K562 (cell line): ENCODE measurements around the gene COL5A3. TPM values are rescaled to one million over a fixed set of nuclear protein-coding genes. Genes with fewer than 3 reads are reported as not detected.

Experiments
- ATAC-seq: fragments of 200-7000 bp; cut with Tn5 transposase; 3 replicates; pipeline ENCODE4 v1.9.1; 2020; ENCODE audit warnings: moderate library complexity
- BruUV-seq: library from RNA; stranded (reverse); fragments of 400-500 nt; replicated peaks from 2 replicates; lab custom pipeline; 2021; lab: Mats Ljungman, UMichigan
- CTCF ChIA-PET: fragments of 300-600 bp; formaldehyde crosslinking; extraction: SDS; loops from one replicate; lab custom pipeline; 2021; ENCODE audit warnings: low intra/inter-chr PET ratio; lab: Yijun Ruan, JAX
- POLR2A ChIA-PET: fragments of 300-600, 350-650 bp; sonication (Branson Sonifier 250); formaldehyde crosslinking; extraction: SDS; loops from one replicate; lab custom pipeline; 2021; ENCODE audit warnings: antibody characterized with exemption, inconsistent platforms; lab: Yijun Ruan, JAX
- DNase-seq, 4 experiments: peaks; one replicate each; pipeline versions ENCODE4 v3.0.0 to v3.0.0-alpha.2; 2011 to 2018; ENCODE audit warnings: low spot score in 3 of 4, mixed read lengths in 3 of 4; ENCODE audit errors: extremely low read depth in 1 of 4
- FAIRE-seq: peaks from 2 replicates; lab custom pipeline; 2011; peaks lifted over from hg19 to GRCh38; lab: Jason Lieb, UNC
- H2AFZ ChIP-seq: 2 replicates; pipeline ENCODE4 v1.6.0; 2011; ENCODE audit warnings: low read depth, low read length, control low read depth, inconsistent platforms
- H3K27ac ChIP-seq: fragments of 200-600 bp; 3 replicates; pipeline ENCODE4 v1.8.0; 2011; ENCODE audit warnings: low read depth, mild to moderate bottlenecking, control low read depth, inconsistent platforms, low read length, moderate library complexity, mixed read lengths; ENCODE audit errors: extremely low read depth
- H3K27me3 ChIP-seq, 2 experiments: fragments of 300-600 bp in 1 of 2; 2 replicates in 1 of 2; 3 replicates in 1 of 2; pipeline versions ENCODE4 v1.6.0 to v1.8.0; 2011; ENCODE audit warnings: inconsistent platforms in 2 of 2, low read length in 2 of 2, mild to moderate bottlenecking in 1 of 2, mixed read lengths in 1 of 2, moderate library complexity in 1 of 2; ENCODE audit not compliant: control insufficient read depth in 2 of 2, insufficient read depth in 2 of 2
- H3K36me3 ChIP-seq: fragments of 300-600 bp; 3 replicates; pipeline ENCODE4 v1.8.0; 2011; ENCODE audit warnings: mild to moderate bottlenecking, low read length, inconsistent platforms; ENCODE audit not compliant: control insufficient read depth, insufficient read depth
- H3K4me1 ChIP-seq, 2 experiments: fragments of 200-600 bp in 1 of 2; replicated peaks in 1 of 2; 2 replicates in 1 of 2; 3 replicates in 1 of 2; pipeline versions ENCODE4 v1.5.1 to v1.8.0; 2011; ENCODE audit warnings: inconsistent platforms in 2 of 2, low read length in 2 of 2, mild to moderate bottlenecking in 1 of 2, mixed read lengths in 1 of 2, moderate library complexity in 1 of 2; ENCODE audit not compliant: control insufficient read depth in 2 of 2, insufficient read depth in 2 of 2
- H3K4me2 ChIP-seq: 2 replicates; pipeline ENCODE4 v1.6.1; 2011; ENCODE audit warnings: low read length, control low read depth, inconsistent platforms, mixed read lengths; ENCODE audit not compliant: insufficient read depth
- H3K4me3 ChIP-seq: fragments of 200-600 bp; sonication (generic), shearing (Covaris generic); 2 replicates; pipeline ENCODE4 v1.5.1; 2016; ENCODE audit warnings: control low read depth, inconsistent platforms
- H3K79me2 ChIP-seq: fragments of 200-600 bp; 3 replicates; pipeline ENCODE4 v1.8.0; 2011; ENCODE audit warnings: low read length, inconsistent platforms; ENCODE audit not compliant: control insufficient read depth, insufficient read depth
- H3K9ac ChIP-seq, 2 experiments: 2 replicates each; pipeline versions ENCODE4 v1.6.0 to v1.6.1; 2011; ENCODE audit warnings: low read depth in 2 of 2, low read length in 2 of 2, control low read depth in 1 of 2, inconsistent platforms in 1 of 2, mild to moderate bottlenecking in 1 of 2, mixed read lengths in 1 of 2; ENCODE audit not compliant: insufficient read depth in 1 of 2
- H3K9me1 ChIP-seq: one replicate; pipeline ENCODE4 v1.6.0; 2011; ENCODE audit warnings: inconsistent platforms, mild to moderate bottlenecking, low read length, moderate library complexity; ENCODE audit not compliant: control insufficient read depth, insufficient read depth
- H3K9me3 ChIP-seq: replicated peaks from 2 replicates; pipeline ENCODE4 v1.5.1; 2011; ENCODE audit warnings: low read depth, low read length, inconsistent platforms; ENCODE audit not compliant: control insufficient read depth, insufficient read depth
- H4K20me1 ChIP-seq: replicated peaks from 2 replicates; pipeline ENCODE4 v1.6.1; 2011; ENCODE audit warnings: low read length, inconsistent platforms, mixed read lengths; ENCODE audit not compliant: control insufficient read depth, insufficient read depth
- MAX ChIP-seq: sonication (generic); formaldehyde crosslinking; IDR thresholded peaks from 2 replicates; pipeline ENCODE4 v1.9.0; 2022; ENCODE audit warnings: mild to moderate bottlenecking, missing genetic modification reagents
- RBBP5 ChIP-seq: fragments of 200-600 bp; sonication (generic); IDR thresholded peaks from 2 replicates; pipeline ENCODE4 v1.6.1; 2012; ENCODE audit warnings: borderline replicate concordance, mild to moderate bottlenecking, low read length, control low read depth, inconsistent platforms; ENCODE audit not compliant: insufficient read depth, poor library complexity, severe bottlenecking
- RBM17 ChIP-seq: fragments of 200-400 bp; formaldehyde crosslinking; IDR thresholded peaks from 2 replicates; pipeline ENCODE4 v1.6.1; 2017; ENCODE audit warnings: low read depth, mild to moderate bottlenecking, low read length, borderline replicate concordance
- SPI1 ChIP-seq: IDR thresholded peaks from 2 replicates; pipeline ENCODE4 v1.6.1; 2011; ENCODE audit warnings: low read depth, low read length, control low read depth, borderline replicate concordance
- ZSCAN29 ChIP-seq: fragments of 450-650 bp; IDR thresholded peaks from 2 replicates; pipeline ENCODE4 v1.6.1; 2017
- WGBS: fragments of 100-300 bp; shearing (Covaris generic); methylation state at CpG from one replicate; pipeline ENCODE4 v1.1.6; 2016; ENCODE audit warnings: low coverage, mixed read lengths; ENCODE audit not compliant: insufficient coverage; ENCODE audit errors: missing lambda C conversion rate; 5-methylcytosine and 5-hydroxymethylcytosine counted together
- in situ Hi-C: fragments of 300-500 bp; cut with MboI; formaldehyde crosslinking; loops from 4 replicates; pipeline ENCODE4 v1.15.0; 2018; ENCODE audit warnings: inconsistent platforms, mixed read lengths
- intact Hi-C: fragments of 100-400 bp; cut with micrococcal nuclease; formaldehyde crosslinking; loops from 2 replicates; pipeline ENCODE4 v1.14.2; 2022
- polyA plus RNA-seq, 8 experiments: library from polyadenylated mRNA; depleted of rRNA in 4 of 8; stranded (reverse) in 5 of 8; unstranded in 3 of 8; fragments of >200 nt; fragmentation: Nextera tagmentation in 2 of 8; fragmentation: Illumina TruSeq in 1 of 8; extraction: Ambion mirVana in 2 of 8; extraction: Trizol in 1 of 8; gene quantifications; 2 replicates each; pipeline versions ENCODE4 v1.2.1 to v1.2.3, GENCODE V29; 2011 to 2014; ENCODE audit warnings: inconsistent platforms in 1 of 8, missing spikeins in 1 of 8
- total RNA-seq, 7 experiments: library from RNA; depleted of rRNA in 6 of 7; stranded (reverse); fragments of >200 nt in 6 of 7; fragmentation: Illumina TruSeq in 2 of 7; extraction: Trizol in 2 of 7; gene quantifications; 2 replicates each; pipeline versions ENCODE4 v1.2.1 to v1.2.3, GENCODE V29; 2011 to 2021; ENCODE audit warnings: low replicate concordance in 1 of 7

COL5A3 gene
- total and polyA plus RNA-seq, 9 of the 15 experiments (the other 6 are each of a cell fraction or from before 2014, with no cell fraction given), result 0.01 to 0.02 TPM; not detected in 7

- CTCF ChIA-PET, result no interaction called here
- Histone ChIP-seq H3K9ac (no peak overlapping the region), H3K79me2 (no peaks in the 10 kb centered on the region), H3K4me2 (no peak overlapping the region), H3K9me1 (no peaks in the 10 kb centered on the region)
- TF ChIP-seq SPI1 (0 out of 2 replicates have a peak, but pooled peaks have one; percentile 10), RBBP5 (no peak), MAX (no peak), RBM17 (no peak), ZSCAN29 (no peak)
- TF ChIP-seq, all 486 proteins: peak for 1
- no TSS peak for BruUV-seq
- intact Hi-C loops, result no loop called here
- no peaks in the 10 kb centered on the region for H3K36me3 ChIP-seq
- FAIRE-seq (no peak), ATAC-seq (no peak), DNase-seq (no peak)
- in situ Hi-C loops, result no loop called here
- no peak overlapping the region for H2AFZ ChIP-seq
- peaks cover 5 to 11% of the 10 kb centered on the region in 2 experiments; a peak in 3 of 5 replicates for H3K27me3 ChIP-seq
- H4K20me1 ChIP-seq, result no peaks in the 10 kb centered on the region
- H3K4me3 ChIP-seq, result no peak overlapping the region
- POLR2A ChIA-PET, result interaction anchor here (0.6 kb wide), 1 partner anchor 268 kb away, joined by 4 read pairs; no protein-coding TSS in a partner anchor
- WGBS, result 13% methylated on average over 8 of the region's 8 CpGs
- no peaks in the 10 kb centered on the region for H3K9me3 ChIP-seq
- no peak overlapping the region for H3K27ac ChIP-seq
- H3K4me1 ChIP-seq, result no peaks in the 10 kb centered on the region
These were observed 15.2 kb downstream of the COL5A3 start for GRCh38 chr19:9995084-9995483.
